GM19372 (cell line): ENCODE results near the gene NAA16.

Experiments used
- ATAC-seq: cut with Tn5 transposase; IDR thresholded peaks from one replicate; pipeline ENCODE4 v1.9.1; 2021; ENCODE audit warnings: mild to moderate bottlenecking, low read depth, moderate library complexity; ENCODE audit not compliant: unreplicated experiment

NAA16 gene

DNA sequence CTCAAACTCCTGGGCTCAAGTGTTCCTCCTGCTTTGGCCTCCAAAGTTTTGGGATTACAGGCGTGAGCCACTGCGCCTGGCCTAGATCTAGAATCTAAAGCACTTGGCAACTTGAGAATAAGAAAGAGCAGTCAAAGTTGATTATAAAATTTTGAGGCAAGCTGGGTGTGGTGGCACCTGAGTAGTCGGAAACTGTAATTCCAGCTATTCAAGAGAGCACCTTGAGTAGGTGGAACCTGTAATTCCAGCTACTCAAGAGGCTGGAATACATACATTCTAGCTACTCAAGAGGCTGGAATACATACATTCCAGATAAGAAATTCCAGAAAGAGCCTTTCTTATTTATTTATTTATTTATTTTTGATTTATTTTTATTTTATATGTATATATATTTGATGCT is 8.3 kb upstream of the NAA16 start:
- no peak for ATAC-seq

DNA sequence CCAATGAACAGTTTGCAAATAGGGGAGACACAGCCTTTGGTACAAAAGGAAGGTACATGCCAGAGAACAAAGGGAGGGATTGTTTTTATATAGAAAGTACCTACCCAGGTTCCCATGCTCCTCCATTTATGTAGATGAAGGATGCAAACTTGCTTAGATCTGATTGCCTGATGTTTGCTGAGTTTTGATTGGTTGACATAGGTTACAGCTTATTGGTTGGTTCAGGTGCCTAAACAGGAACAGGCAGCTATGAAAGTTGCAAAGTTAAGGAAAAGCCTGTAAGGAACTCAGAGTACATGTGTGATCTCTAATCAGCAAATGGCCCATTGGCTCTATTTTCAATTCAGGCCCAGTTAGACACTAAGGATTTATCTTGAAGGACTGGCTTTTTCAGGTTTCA is 6.5 kb upstream of the NAA16 start:
- ATAC-seq = no peak

DNA sequence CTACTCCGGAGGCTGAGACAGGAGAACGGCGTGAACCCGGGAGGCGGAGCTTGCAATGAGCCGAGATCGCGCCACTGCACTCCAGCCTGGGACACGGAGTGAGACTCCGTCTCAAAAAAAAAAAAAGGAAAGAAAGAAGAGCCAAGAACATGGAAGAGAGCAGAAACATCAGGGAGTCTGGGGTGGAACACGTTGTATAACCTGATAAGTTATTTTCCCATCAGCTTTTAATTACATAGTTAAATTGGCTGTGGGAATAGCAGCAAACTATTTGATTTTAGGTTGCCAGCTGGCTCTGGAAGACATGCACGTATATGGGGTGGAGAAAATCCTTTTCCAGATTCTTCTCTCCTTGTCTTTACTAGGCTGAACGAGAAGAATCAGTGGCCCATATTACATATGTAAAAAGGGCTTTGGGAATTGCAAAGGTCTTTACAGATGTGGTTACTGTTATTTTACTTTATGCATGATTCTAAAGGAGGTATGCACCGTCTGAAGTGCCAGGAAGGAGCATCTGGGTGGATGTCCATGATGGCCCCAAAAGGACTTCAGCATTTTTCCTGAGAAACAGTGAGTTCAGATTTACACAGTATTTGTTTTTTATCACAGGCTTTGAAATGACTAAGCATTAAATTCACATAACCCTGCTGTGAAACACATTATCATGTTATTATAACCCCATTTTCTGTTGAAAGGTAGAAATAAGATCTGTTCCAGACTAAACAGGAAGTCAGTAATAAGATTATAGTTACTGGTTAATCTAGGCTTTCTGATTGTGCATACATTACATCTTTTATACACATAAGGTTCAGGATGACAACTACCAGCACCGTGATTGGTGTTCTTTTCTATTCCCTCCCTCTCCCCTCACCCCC is 4.6 kb upstream of the NAA16 start:
- ATAC-seq = no peak

DNA sequence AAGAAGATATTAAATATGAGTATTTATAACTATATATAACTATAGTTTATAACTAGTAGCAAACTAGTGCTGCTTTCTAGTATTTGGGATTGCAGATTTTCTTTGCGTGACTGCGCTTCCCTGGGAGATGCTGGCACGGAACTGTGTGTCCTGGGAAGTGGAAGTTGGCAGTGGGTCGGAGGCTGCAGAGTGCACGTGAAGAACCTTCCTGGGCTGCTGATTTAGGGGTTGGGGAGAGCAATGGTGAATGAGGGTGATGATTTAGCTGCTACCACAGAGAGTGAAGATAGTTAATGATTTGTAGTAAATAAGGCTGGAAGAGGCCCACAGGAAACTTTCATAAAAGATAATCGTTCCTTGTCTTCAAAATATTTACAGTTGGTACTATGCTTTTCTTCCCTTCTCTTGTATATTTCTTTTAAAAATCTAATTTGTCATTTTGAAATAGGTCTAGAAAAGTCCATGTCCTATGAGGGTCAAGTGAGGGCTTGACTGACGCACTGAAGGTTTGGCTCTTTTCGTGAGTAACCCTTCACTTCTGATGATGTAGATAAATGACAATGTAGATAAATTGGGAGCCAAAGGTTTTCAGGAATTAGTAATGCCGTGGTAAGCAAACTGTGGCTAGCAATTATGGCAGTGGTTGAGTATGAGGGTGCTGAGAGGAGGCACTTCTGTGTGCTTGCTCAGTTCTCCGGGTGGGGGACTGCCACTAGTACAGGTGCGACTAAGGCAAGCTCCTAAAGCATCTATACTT is 3.0 kb upstream of the NAA16 start:
- ATAC-seq = no peak

DNA sequence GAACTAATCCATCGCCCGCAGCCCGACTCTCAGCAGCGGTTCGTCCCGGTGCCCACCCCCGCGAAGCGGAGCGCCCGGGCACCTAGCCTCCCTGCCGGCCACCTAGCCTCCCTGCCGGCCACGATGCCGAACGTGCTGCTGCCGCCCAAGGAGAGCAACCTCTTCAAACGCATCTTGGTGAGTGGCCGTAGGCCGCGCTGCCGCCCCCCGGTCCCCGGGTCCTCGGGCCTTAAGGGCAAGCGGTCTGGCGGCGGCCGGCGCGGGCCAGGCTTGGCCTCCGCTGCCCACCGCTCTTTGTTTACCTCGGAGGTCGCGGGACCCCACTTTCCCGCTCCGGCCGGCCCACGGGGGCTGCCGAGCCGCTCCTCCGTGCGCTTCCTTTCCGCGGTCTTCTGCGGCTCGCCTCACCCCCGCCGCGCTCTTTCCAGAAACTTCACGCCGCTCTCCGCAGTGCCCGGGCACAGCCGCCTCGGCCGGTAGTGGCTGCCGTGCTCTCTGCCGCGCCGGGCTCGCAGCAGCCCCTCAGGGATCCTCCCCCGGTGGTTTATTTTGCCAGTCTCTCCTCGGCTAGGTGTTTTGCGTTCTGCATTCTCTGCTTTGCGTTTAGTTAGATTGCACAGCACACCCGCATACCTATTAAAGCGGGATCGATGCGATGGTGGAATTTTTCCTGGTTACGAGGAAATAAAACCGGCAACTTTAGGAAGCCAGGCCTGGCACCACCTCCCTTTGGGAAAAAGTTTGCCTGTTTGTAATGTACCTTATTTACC is 524 bp downstream of the NAA16 start:
- peak; percentile 48 for ATAC-seq

DNA sequence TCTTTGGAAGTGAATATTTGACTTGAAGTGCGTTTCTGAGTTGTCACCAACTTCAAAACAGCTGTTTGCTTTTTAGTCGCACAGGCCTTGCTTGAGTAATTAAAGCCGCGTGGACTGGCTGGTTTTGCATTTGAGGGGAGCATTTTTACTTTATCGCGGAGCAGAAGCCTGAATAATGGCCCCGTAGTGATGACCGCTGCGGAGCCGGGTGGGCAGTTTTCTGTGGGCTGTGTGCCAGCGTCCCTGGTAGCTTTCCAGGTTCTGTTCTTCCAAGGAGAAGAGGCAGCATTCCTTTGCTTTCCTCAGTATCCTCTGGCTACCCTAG is 1.1 kb downstream of the NAA16 start:
- no peak for ATAC-seq

DNA sequence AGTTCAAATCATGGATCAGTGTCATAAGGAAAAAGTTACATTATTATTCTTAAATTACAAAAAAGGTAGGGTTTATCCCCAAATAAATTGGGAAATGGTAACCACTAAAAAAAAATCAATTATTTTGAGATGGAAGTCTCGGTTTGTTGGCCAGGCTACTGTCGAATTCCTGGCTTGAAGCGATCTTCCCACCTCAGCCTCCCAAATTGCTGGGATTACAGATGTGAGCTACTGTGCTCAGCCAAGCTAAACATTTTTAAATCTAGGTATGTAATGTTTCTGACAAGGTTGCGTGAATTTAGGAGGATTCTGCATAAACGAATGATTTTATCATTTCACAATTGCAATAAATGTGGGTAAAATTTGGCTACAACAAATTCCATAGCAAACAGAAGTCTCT is 2.0 kb downstream of the NAA16 start:
- ATAC-seq = no peak

DNA sequence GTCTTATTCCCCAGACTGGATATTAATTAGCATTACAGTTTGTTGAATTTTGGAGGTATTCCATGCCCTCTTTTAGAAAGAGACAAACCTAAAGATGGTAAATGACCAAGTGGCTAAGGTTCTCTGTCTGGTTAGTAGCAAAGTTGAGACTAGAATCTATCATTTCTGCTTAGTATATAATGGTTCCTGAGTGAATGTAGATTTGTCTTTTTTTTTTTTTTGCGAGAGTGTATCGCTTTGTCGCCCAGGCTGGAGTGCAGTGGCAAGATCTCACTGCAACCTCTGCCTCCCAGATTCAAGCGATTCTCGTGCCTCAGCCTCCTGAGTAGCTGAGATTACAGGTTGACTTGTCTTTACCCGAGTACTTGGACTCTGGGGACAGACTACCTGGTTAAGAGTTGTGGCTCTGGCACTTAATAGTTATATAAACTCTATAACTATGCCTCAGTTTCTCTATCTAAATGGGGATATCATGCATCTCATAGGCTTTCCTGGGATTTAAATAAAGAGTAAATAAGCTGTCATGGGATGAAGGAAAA is 2.7 kb downstream of the NAA16 start:
- no peak for ATAC-seq

DNA sequence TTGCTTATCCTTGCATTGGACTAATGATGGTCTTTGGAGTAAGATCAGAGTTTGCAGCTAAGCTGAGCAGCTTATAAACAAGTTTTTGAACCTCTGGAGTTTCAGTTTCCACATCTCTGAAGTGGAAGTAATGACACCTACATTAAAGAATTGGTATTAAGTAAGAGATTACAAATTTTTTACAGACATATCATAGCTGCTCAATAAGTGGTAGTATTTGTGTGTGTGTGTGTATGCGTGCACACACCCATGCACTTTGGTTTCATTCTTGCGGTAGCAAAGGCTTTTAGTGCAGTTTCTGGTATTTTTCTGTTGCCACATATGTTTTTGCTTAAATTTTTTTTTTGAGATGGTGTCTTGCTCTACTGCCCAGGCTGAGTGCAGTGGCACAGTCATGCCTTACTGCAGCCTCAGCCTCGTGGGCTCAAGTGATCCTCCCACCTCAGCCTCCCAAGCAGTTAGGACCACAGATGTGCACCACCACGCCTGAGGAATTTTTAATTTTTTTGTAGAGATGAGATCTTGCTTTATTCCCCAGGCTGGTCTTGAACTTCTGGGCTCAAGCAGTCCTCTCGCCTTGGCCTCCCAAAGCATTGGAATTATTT is 4.5 kb downstream of the NAA16 start:
- ATAC-seq = no peak

DNA sequence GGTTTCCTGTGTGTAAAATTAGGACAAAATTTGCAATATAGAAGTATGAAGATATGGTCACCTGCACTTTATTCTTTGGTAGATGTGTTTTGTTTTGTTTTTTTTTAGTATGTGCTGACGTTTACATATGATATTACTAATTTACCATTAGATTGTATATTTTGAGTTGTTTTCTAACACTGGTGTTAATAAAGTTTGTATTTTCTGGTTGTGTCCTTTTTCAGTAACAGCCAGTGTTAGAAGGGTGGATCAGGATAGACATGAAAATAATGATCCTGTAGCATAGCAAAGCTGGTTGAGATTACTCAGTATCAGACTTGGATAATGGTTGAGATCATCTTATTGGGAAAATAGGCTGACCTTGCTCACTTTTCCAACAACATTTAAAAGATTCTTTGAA is 6.2 kb downstream of the NAA16 start:
- ATAC-seq = no peak

DNA sequence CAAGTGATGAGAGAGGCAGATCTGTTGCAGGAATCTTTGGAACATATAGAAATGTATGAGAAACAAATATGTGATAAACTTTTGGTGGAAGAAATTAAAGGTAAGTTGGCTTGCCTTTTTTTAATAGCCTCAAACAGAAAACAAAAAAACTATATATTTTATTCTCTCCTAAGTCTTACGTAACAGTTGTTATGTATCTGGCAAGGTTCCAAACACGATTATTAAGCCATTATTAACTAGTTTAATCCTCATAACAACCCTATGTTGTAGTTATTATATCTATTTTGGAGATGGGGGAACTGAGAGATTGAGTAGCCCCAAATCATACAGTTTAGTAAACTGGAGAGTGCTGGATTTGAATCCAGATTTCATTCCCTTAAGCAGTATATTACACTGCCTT is 14.7 kb downstream of the NAA16 start:
- ATAC-seq = no peak

DNA sequence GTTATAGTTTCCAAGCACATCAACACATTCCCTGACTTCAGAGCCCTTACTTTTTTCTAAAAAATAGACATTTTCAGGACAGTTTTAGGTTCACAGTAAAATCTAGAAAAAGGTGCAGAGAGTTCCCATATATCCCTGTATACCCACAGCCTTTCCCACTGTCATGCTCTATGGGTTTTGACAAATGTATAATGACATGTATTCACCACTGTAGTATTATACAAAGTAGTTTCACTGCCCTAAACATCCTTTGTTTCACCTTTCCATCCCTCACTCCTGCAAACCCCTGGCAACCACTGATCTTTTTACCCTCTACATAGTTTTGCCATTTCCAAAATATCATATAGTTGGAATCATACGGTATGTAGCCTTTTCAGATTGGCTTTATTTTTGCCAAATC is 15.6 kb downstream of the NAA16 start:
- ATAC-seq = no peak

DNA sequence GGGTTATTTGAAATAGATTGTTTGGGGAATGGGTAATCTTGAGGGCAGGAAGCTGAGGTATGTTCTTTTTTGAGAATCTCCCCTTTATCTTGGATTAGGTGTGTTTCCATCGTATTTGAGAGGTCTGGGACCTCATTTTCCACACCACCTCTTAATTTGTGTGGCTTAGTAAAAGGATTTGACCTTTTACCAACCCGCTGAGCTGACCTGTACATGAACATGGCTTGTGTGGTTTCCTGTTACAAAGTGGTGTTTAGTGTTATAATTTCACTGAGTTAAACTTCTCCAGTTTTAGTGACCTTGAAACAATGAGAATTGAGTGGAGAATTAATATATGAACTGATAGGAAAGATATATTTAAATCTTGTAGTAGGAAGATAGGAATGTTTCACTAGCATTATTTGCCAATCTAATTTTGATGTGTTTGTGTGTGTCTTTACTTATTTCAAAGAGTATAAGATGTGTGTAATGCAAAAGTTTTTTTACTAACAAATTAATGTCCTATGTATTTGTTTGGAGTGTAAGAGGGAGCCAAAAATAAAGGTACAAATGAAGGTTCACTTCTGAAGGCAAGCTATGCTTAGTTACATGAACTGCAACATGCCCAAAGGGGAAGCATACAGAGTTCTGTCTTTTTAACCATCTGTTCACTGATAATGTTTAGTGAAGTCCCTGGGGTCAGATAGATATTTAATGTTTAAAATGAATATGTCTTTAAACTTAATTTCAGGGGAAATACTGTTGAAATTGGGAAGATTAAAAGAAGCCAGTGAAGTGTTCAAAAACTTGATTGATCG is 17.1 kb downstream of the NAA16 start:
- no peak for ATAC-seq

DNA sequence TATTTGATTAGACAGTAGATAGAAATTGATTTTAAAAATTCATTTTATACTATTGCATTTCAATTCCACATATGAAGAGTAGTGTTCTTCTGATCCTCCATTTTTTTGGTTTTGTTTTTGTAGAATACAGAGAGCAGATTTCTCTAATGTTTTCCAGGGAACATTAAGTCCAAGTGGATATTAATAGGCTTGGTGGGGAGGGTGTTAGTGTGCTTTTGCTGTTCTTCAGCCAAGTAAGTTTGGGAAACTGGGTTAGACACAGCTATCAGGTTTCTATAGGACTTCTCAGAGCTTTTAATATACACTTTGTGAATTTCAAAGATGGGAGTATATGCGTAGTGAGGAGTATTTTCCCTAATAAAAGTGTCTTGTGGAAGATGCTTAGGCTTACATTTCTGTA is 21.8 kb downstream of the NAA16 start:
- ATAC-seq = no peak

DNA sequence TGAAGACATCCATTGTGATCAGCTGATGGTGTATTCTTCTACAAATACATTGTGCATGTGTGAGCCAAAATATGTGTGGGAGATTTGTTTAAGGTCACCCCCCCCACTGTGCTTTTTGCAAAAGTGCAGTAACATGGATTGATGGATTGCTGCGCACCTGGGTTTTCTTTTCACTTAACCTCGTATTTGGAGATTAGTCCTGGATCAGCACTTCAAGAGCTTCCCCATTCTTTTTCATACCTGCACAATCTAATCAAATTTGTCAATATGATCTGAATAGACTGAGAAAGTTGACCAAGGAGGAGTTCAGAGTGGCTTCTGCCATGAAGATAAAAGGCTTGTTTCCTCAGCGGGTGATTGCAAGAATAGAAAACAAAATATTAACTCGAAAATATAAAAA is 23.7 kb downstream of the NAA16 start:
- ATAC-seq = no peak

DNA sequence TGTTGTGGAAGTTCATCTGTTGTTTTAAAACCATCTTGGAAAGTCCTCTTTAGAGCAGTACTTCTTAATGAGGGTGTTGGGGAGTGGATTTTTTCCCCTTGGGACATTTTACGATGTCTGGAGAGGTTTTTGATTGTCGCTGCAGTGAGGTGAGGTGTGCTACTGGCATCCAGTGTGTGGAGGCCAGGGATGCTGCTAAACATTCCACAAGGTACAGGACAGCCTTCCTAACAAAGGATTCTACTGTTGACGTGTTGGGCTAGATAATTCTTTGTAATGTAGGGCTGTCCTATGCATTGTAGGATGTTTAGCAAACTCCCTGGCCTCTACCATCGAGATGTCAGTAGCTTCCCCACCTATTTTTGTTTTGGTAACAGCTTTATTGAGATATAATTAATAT is 33.3 kb downstream of the NAA16 start:
- no peak for ATAC-seq

DNA sequence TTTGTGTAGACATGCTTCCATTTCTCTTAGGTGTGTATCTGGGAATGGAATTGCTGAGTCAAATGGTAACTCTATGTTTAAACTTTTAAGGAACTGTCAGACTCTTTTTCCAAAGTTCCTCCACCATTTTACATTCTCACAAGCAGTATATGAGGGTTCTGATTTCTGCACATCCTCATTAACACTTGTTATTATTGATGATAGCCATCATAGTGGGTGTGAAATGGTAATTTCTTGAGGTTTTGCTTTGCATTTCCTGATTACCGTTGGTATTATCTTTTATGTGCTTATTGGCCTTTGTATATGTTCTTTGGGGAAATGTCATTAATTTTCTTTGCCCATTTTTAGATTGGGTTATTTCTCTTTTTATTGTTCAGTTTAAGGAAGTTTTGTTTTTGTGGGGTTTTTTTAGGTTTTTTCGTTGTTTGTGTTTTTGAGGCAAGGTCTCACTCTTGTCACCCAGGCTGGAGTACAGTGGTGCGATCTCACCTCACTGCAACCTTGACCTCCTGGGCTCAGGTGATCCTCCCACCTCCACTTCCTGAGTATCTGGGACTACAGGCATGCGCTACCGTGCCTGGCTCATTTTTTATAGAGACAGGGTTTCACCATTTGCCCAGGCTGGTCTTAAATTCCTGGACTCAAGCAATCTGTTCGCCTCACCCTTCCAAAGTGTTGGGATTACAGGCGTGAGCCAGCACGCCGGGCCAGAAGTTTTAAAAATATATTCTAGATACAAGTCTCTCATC is 34.3 kb downstream of the NAA16 start:
- no peak for ATAC-seq

DNA sequence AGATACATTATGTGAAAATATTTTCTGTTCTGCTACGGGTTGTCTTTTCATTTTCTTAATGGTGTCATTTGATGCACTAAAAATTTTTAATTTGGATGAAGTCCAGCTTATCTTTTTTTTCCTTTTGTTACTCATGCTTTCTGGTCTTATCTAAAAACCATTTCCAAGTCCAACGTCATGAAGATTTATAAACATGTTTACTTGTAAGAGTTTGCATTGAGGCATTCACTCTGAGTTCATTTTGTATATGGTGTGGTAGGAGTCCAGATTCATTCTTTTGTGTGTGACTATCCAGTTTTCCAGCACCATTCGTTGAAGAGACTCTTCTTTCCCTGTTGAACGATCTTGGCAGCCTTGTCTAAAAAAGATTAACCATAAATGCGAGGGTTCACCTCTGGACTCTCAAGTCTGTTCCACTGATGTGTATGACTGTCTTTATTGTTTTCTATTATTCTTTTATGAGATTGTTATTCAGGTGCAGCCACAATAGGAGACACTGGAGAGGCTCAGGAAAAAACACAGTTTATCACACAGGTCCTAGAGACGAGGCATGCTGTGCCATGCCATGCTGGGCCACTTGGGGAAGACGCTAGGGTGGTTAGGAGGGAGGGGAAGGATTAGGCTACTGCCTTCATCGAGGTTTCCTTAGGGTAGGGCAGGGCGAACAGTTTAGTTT is 35.0 kb downstream of the NAA16 start:
- ATAC-seq = no peak
